GM21367 (cell line): ENCODE measurements around the gene ELMO1.

ENCODE experiments used
- ATAC-seq: cut with Tn5 transposase; IDR thresholded peaks from one replicate; pipeline ENCODE4 v1.9.1; 2021; ENCODE audit not compliant: unreplicated experiment

ELMO1 gene

DNA sequence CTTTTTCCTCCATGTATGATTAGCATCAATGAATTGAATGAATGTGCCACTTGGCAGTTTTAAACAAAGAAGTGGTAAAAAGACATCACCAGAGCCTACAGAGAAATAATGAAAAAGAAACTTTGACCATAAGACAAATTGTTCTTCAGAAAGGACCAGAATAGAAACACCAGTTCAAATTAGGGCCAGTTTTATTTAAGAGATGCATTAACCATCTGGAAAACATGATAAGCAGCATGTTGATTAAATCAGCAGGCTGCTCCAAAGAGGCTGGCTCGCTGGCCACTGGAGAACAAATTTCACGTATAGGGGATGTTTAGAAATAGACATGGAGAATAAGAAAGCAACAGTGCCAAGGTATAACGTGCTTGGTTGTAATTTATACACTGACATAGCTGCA is 482.0 kb downstream of the ELMO1 start:
- no peak for ATAC-seq

- ATAC-seq = no peak
Measured at GRCh38 chr7:36966039-36966438, 482.6 kb downstream of the ELMO1 start.

- ATAC-seq = no peak
Measured at GRCh38 chr7:36965625-36966024, 483.0 kb downstream of the ELMO1 start.

DNA sequence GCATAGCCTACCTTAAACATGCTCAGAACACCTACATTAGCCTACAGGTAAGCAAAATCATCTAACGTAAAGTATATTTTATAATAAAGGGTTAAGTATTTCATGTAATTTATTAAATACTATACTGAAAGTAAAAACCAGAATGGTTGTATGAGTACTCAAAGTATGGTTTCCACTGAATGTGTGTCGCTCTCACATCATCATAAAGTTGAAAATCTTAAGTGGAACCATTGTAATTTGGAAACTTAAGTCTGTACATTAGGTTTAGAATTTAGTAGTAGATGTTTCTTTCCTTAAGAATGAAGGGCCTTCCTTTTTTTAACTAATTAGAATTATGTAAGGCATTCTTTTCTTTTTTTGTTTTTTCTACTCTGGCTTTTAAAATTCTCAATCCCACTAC is 484.4 kb downstream of the ELMO1 start:
- ATAC-seq = no peak

DNA sequence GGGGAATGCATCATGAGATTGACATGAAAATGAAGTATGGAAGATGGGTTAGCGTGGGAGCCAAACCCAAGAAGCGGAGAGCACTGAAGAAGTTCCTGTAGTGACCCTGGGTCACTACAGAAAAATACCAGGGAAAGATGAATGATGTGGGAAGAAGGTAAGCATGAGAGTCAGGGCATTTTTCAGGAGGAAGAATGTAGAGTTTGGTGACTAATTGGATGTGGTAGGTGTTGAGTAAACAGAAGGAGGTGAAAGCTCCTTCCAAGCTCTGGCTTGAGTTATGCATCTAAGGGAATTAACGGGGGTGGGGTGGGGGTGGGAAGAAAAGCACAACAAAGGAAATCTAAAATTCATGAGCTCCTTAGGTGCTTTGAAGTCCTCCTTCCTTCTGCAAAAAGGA is 486.3 kb downstream of the ELMO1 start:
- no peak for ATAC-seq

- no peak for ATAC-seq
Measured at GRCh38 chr7:36961693-36962092, 487.0 kb downstream of the ELMO1 start.

DNA sequence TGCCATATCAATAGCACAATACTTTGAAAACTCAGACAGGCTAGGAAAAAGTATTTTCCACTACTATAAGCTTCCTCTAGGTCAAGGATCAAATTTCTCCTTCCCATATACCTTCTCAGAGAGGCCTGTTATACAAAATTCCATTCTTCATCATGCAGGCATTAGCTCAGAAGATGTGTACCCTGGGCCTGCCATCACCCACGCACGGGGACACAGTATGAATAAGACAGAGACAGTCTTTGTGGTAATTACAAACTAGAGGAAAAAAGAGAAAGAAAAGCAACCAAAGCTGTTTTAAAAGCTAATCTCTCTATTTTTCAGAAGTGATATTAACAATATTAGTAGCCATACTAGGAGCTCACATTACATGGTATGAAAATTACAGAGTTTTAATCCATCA is 487.6 kb downstream of the ELMO1 start:
- ATAC-seq = no peak

DNA sequence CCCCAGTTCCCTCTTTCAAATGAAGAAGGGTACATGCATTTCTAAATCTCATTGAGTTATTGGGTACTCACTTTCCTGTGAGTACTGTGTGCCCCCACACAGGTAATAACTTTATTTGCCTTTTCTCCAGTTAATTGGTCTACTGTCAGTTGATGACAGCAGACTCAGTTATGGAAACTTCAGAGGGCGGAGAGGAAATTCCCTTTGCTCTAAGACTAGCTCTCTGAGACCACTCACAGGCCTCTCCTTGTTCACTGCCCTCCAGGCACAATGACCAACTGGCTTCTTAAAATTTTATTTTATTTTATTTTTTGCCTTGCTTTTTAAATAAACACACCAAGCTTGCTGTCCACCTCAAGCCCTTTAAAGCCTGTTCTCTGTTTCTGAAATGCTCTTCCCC is 488.6 kb downstream of the ELMO1 start:
- no peak for ATAC-seq

DNA sequence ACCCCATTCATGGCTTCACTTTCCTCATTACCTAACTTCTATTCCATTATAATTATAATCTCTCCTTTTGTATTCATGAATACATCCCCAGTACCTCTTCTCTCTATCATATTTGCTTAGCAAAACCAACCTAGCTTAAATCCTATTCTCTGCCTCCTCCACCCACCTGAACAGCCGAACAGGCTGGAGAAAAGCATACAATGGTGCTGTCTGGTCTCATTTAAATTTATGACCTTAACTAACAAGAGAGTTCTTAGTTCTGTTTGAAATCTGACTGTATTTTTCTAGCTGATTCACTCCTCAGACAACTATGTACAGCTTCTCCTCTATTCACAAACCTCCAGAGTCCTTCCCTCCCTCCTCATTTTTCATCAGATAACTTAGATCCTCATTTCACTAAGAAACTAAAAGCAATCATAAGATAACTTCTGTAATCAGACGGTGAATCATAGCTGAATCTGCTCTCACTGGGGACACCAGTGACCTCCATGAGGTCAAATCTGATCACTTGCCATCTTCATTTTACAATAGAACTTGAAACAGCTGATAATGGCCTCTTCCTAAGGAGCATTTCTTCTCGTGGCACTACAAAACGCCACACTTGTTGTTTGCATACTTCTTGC is 490.4 kb downstream of the ELMO1 start:
- no peak for ATAC-seq

DNA sequence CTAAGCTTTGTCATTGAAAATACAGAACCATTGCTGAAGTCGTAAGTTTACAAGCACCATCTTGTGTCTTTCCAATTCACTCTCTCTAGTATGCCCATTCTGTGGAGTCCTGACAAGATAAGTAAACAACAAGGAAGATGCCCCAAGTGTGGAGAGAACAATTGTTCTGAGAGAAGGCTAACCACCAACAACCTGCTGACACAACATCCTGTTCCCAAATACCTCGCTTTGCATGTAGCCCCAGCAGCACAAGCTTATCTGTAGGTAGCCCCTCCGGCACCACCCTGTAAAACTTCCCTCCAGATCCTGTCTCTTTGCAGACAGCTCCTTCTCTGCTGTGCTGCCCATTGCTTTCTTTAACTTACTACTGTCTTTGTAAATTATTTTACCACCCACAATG is 491.0 kb downstream of the ELMO1 start:
- no peak for ATAC-seq

GRCh38 chr7:36956814-36957213 is 491.9 kb downstream of the ELMO1 start:
- no peak for ATAC-seq

DNA sequence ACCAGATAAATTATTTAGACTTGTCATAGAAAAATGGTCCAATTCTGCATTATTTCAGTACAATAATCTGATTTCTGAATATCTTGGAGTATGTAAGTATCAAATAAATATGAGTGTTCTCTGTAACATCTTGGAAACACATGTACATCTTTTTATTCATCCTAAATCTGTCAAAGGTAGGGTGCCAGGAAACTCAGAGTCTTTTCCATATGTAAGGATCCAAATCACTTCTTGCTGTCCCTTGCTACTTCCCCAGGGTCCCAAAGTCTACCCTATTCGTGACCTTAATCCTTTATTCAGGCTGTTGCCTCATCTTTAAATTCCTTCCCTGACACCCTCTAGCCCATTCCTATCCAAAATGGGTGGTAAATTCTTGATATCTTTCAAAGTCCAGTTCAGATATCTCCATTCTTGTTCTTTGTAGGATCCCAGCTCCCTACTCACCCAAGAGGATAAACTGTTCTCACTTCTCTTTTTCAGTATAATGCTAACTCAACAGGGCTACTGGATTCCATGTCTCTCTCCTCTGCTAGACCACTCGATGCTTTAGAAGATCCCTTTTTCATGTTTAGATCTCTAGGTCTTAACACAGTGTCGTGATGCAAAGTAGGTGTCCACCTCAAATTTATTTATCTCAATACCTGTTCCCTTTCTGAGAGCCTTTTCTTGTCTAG is 493.1 kb downstream of the ELMO1 start:
- no peak for ATAC-seq

DNA sequence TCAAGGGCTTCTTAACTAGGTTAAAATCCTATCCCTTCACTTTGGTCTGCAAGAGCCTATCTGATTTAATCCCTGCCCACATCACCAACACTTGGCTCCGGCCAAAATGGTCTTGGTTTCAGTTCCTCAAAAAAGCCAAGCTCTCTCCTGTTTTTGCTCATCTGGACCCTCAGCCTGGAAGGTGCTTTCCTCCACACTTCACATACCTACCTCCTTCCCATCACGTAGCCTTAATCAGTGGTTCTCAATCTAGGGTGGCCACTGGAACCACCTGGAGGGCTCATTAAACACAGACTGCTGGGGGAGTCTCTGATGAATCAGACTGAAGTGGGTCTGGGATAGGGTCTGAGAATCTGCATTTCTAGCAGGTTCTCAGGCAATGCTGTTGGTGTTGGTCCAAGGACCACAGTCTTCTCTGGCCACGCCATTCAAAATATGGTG is 497.4 kb downstream of the ELMO1 start:
- ATAC-seq = peak; percentile 89

DNA sequence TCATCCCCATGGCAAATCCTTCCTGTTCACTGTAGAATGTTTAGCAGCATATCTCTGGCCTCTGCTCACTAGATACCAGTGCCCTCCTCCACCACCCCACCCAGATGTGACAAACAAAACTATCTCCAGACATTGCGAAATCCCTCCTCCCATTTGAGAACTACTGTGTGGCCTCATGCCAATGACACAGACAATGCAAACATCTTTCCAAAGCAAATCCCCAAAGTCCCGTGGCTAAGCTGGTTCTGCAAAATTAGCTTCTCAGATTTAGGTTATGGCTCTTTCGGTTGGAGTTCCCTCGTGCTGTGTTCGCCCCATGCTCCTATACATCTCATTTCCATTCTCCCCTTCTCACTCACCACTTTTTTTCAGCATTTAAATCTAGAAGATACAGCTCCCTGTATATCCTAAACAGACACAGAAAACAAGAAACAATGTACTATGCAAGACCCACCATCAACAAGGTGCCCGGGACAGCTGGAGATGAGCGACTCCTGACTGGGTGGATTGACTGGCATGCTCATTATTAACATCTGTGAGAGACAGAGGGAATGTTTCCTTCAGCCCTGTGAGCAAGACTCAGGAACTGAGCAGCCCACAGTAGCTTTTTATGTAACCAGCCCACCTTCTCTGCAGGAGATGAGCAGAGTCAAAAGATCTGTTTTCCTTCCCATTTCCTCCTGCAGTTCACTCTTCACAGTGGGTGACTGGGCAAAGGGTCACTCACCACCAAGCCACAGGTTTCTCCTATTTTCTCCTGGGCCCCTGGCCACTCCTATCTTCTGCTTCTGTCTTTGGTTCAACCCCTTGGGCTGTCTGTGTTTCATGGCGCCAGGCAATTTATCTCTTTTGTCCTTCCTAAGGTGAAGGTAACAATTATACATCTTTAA is 498.7 kb downstream of the ELMO1 start:
- ATAC-seq = no peak

GRCh38 chr7:36946401-36946739 is 502.3 kb downstream of the ELMO1 start:
- no peak for ATAC-seq

DNA sequence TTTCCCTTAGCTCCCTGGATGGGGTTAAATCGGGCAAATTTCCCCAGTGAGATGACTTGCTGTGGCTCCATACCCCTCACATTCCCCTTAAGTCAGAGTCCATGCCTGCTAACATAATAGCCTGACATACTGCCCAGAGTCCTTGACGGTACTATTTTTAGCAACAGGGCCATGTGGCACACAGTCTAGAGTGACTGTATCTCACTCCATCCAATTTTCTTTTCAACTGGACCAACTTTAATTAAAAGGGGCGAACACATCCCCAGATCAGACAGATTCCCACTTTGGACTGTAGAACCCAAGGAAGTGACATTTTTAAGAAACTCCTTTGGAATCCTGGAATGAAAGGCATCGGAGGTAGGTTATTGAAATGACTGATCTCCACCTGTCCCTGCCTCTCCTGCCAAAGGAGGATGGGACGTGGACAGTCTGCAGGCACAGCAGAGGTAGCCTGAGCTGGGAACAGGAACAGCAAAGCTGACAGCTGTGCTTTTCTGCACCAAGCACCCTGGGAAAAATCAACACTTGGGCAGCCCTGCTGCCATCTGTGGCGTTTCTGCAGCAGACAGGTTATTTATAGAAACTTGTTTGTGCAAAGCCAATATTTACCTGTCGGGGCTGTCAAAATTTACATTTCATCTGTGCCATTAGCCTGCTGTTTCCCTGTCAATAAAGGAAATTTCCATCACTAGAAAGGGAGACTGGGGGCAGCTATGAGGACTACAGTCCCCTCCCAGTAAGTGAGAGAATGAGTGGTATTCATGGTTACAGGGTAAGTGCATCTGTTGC is 502.9 kb downstream of the ELMO1 start:
- ATAC-seq = no peak

- ATAC-seq = no peak
Measured at GRCh38 chr7:36944838-36945237, 503.8 kb downstream of the ELMO1 start.

GRCh38 chr7:36943591-36944435 is 504.9 kb downstream of the ELMO1 start:
- peak; percentile 52 for ATAC-seq

DNA sequence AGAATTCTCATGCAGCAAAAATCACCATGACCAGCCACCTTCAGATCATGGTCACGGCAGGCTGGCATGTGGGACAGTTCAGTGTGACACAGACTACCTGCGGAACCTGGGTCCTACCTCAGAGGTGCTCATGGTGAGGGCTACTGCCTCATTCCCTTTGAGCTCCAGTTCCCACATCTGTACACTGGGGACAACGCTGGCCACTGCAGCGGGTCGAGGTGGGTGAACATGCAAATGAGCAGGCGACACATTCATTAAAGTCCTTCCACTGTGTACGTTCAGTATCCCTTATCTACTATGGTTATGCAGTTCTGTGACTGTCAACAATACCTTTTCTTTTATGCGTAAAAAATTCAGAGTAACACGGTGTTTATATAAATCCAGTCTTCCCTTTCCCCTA is 505.7 kb downstream of the ELMO1 start:
- no peak for ATAC-seq

DNA sequence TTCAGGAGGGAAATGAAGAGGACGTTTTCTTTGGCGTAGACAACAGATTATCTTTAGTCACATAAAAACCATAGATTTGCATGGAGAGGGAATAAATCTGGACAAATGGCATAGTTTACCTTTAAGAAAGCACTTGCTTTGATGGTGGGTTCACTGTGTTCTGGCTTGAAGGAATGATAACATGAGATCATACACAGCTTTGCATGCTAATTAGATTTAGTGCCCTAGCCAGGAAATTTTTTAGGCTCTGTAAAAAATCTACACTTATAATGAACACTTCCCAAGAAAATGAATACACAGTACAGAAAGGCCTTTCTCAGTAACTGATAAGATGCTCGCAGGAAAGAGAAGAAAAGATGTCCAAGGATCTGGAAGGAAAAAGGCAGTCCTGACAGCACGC is 506.1 kb downstream of the ELMO1 start:
- no peak for ATAC-seq
